SK-N-SH (cell line): ENCODE results near the gene RNF144B. TPM values are rescaled to one million over a fixed set of nuclear protein-coding genes. Genes with fewer than 3 reads are reported as not detected.

Source experiments
- CTCF ChIA-PET: fragments of 300-600, 350-600 bp; formaldehyde crosslinking; extraction: SDS; loops from one replicate; lab custom pipeline; 2021; lab: Yijun Ruan, JAX
- POLR2A ChIA-PET: fragments of 350-600 bp; sonication (Branson Sonifier 250); formaldehyde crosslinking; extraction: SDS; loops from one replicate; lab custom pipeline; 2020; ENCODE audit warnings: antibody characterized with exemption, inconsistent platforms; lab: Yijun Ruan, JAX
- DNase-seq: peaks from one replicate; pipeline ENCODE4 v3.0.0; 2012
- H2AFZ ChIP-seq: fragments of 200-600 bp; sonication (generic); 2 replicates; pipeline ENCODE4 v1.8.1; 2016; ENCODE audit warnings: antibody characterized with exemption, mild to moderate bottlenecking, low read depth
- H3F3A ChIP-seq: fragments of 200-600 bp; sonication (generic); replicated peaks from 2 replicates; pipeline ENCODE3; 2016; ENCODE audit warnings: antibody characterized with exemption, mild to moderate bottlenecking; ENCODE audit not compliant: insufficient read depth
- H3K27ac ChIP-seq, 2 experiments: fragments of 200-500 bp in 1 of 2; fragments of 200-600 bp in 1 of 2; sonication (Bioruptor generic) in 1 of 2; sonication (generic), shearing (Covaris generic) in 1 of 2; 2 replicates each; pipeline versions ENCODE4 v1.5.1 to v1.6.1; 2014 to 2016; ENCODE audit warnings: low read depth in 2 of 2, inconsistent platforms in 1 of 2, low read length in 1 of 2, mild to moderate bottlenecking in 1 of 2, mixed read lengths in 1 of 2
- H3K27me3 ChIP-seq: fragments of 200-600 bp; sonication (generic), shearing (Covaris generic); 2 replicates; pipeline ENCODE4 v1.6.1; 2016; ENCODE audit warnings: mixed run types; ENCODE audit not compliant: insufficient read depth
- H3K36me3 ChIP-seq, 2 experiments: fragments of 200-500 bp in 1 of 2; fragments of 200-600 bp in 1 of 2; sonication (Bioruptor generic) in 1 of 2; sonication (generic) in 1 of 2; replicated peaks in 1 of 2; 2 replicates each; pipeline versions ENCODE3 to v1.5.1; 2014 to 2016; ENCODE audit warnings: low read length in 1 of 2, mild to moderate bottlenecking in 1 of 2; ENCODE audit not compliant: insufficient read depth in 2 of 2, control insufficient read depth in 1 of 2
- H3K4me1 ChIP-seq, 2 experiments: fragments of 200-500 bp in 1 of 2; fragments of 200-600 bp in 1 of 2; sonication (Bioruptor generic) in 1 of 2; sonication (generic), shearing (Covaris generic) in 1 of 2; 2 replicates each; pipeline versions ENCODE4 v1.5.1 to v1.6.1; 2014 to 2016; ENCODE audit warnings: low read depth in 1 of 2, low read length in 1 of 2, mixed run types in 1 of 2; ENCODE audit not compliant: insufficient read depth in 2 of 2, control insufficient read depth in 1 of 2
- H3K4me2 ChIP-seq: fragments of 200-600 bp; sonication (generic), shearing (Covaris generic); 2 replicates; pipeline ENCODE4 v1.6.1; 2017; ENCODE audit warnings: mixed run types
- H3K4me3 ChIP-seq, 2 experiments: fragments of 200-500 bp in 1 of 2; fragments of 200-600 bp in 1 of 2; sonication (Bioruptor generic) in 1 of 2; sonication (generic), shearing (Covaris generic) in 1 of 2; 2 replicates each; pipeline versions ENCODE4 v1.5.1 to v1.8.1; 2014 to 2016; ENCODE audit warnings: low read depth in 2 of 2, inconsistent platforms in 1 of 2, low read length in 1 of 2, mild to moderate bottlenecking in 1 of 2, mixed read lengths in 1 of 2, moderate library complexity in 1 of 2
- H3K79me2 ChIP-seq: fragments of 200-600 bp; sonication (generic); 2 replicates; pipeline ENCODE4 v1.8.1; 2017; ENCODE audit warnings: mild to moderate bottlenecking; ENCODE audit not compliant: insufficient read depth
- H3K9ac ChIP-seq: fragments of 200-600 bp; sonication (generic); 2 replicates; pipeline ENCODE4 v1.6.1; 2017; ENCODE audit warnings: mixed run types
- H3K9me2 ChIP-seq: fragments of 200-600 bp; sonication (generic); 2 replicates; pipeline ENCODE4 v1.6.1; 2017; ENCODE audit warnings: mixed run types
- H3K9me3 ChIP-seq: fragments of 200-600 bp; sonication (generic); 2 replicates; pipeline ENCODE4 v1.6.1; 2017; ENCODE audit warnings: mixed run types, mild to moderate bottlenecking, moderate library complexity
- H4K20me1 ChIP-seq: fragments of 200-600 bp; sonication (generic); 2 replicates; pipeline ENCODE4 v1.6.1; 2017; ENCODE audit warnings: mild to moderate bottlenecking, mixed run types; ENCODE audit not compliant: insufficient read depth
- CHD2 ChIP-seq: fragments of 150-350 bp; IDR thresholded peaks from 2 replicates; pipeline ENCODE4 v1.6.1; 2018; ENCODE audit warnings: low read length; ENCODE audit not compliant: partially characterized antibody
- EZH2phosphoT487 ChIP-seq: fragments of 200-600 bp; sonication (generic); IDR thresholded peaks from 2 replicates; pipeline ENCODE4 v1.6.1; 2017; ENCODE audit warnings: low read depth, mixed run types, mild to moderate bottlenecking, antibody characterized with exemption, moderate library complexity, borderline replicate concordance
- FOSL2 ChIP-seq: IDR thresholded peaks from 2 replicates; pipeline ENCODE4 v1.4.0; 2012; ENCODE audit warnings: low read depth, mild to moderate bottlenecking, moderate library complexity, borderline replicate concordance
- FOXM1 ChIP-seq: IDR thresholded peaks from 2 replicates; pipeline ENCODE4 v1.4.0; 2012; ENCODE audit warnings: low read depth, mild to moderate bottlenecking
- GATA2 ChIP-seq: sonication (generic); formaldehyde crosslinking; IDR thresholded peaks from 2 replicates; pipeline ENCODE4 v1.5.0; 2020; ENCODE audit warnings: mild to moderate bottlenecking, missing genetic modification reagents
- IRF3 ChIP-seq: fragments of 150-350 bp; IDR thresholded peaks from 2 replicates; pipeline ENCODE4 v1.6.1; 2016; ENCODE audit warnings: mild to moderate bottlenecking, low read depth, low read length
- MXI1 ChIP-seq: IDR thresholded peaks from 2 replicates; pipeline ENCODE4 v1.6.1; 2012; ENCODE audit warnings: mild to moderate bottlenecking, low read depth, low read length, improper control_type of control experiment
- NFIC ChIP-seq: IDR thresholded peaks from 2 replicates; pipeline ENCODE4 v1.4.0; 2012; ENCODE audit warnings: borderline replicate concordance
- NRF1 ChIP-seq: IDR thresholded peaks from 2 replicates; pipeline ENCODE4 v1.6.1; 2012; ENCODE audit warnings: low read depth, mild to moderate bottlenecking, low read length
- PBX3 ChIP-seq: IDR thresholded peaks from 2 replicates; pipeline ENCODE4; 2012
- RAD21 ChIP-seq: IDR thresholded peaks from 2 replicates; pipeline ENCODE4 v1.6.1; 2012; ENCODE audit warnings: mild to moderate bottlenecking, low read length
- RCOR1 ChIP-seq: fragments of 150-350 bp; IDR thresholded peaks from 2 replicates; pipeline ENCODE4 v1.6.1; 2017; ENCODE audit warnings: antibody characterized with exemption, low read length
- REST ChIP-seq: IDR thresholded peaks from 2 replicates; pipeline ENCODE4 v1.6.1; 2012; ENCODE audit warnings: mild to moderate bottlenecking, low read depth, low read length, moderate library complexity
- SIN3A ChIP-seq: IDR thresholded peaks from 2 replicates; pipeline ENCODE4 v1.6.1; 2012; ENCODE audit warnings: low read depth, mild to moderate bottlenecking, low read length, moderate library complexity, borderline replicate concordance
- SMC3 ChIP-seq: IDR thresholded peaks from 2 replicates; pipeline ENCODE4 v1.6.1; 2012; ENCODE audit warnings: low read depth, low read length, improper control_type of control experiment
- TCF12 ChIP-seq: IDR thresholded peaks from 2 replicates; pipeline ENCODE4 v1.4.0; 2012
- USF2 ChIP-seq: fragments of 150-350 bp; IDR thresholded peaks from 2 replicates; pipeline ENCODE4 v1.6.1; 2017; ENCODE audit warnings: antibody characterized with exemption, low read length, low read depth, borderline replicate concordance
- ZBTB33 ChIP-seq: IDR thresholded peaks from 2 replicates; pipeline ENCODE4 v1.4.0; 2012; ENCODE audit warnings: low read depth, borderline replicate concordance
- WGBS: methylation state at CpG from one replicate; pipeline ENCODE4 v1.1.6; 2017; ENCODE audit warnings: low lambda C conversion rate; 5-methylcytosine and 5-hydroxymethylcytosine counted together
- polyA plus RNA-seq, 3 experiments: library from polyadenylated mRNA; depleted of rRNA; stranded (reverse); fragments of >200 nt; gene quantifications; 2 replicates each; pipeline ENCODE4 v1.2.3, GENCODE V29; 2012

RNF144B gene
- polyA plus RNA-seq, 1 of the 3 experiments (the other 2 are of a cell fraction) = 1.2 TPM

- no peak for TF ChIP-seq REST
- TF ChIP-seq SMC3 = no peak
- TF ChIP-seq NRF1 = no peak
- no peak for TF ChIP-seq MXI1
- TF ChIP-seq FOXM1 = no peak
- TF ChIP-seq TCF12 = peak; percentile 50
- no peak for TF ChIP-seq RAD21
- no peak for TF ChIP-seq SIN3A
Observed at GRCh38 chr6:18395856-18396197, 8.7 kb downstream of the RNF144B start (continued).

- CTCF ChIA-PET = interaction anchor here (0.9 kb wide), 1 partner anchor 106 kb away, joined by 3 read pairs; no protein-coding TSS in a partner anchor
- WGBS = 49% methylated on average over 6 of the region's 6 CpGs
- no peak overlapping the region for H3K27ac ChIP-seq
- TF ChIP-seq ZBTB33 (no peak), SIN3A (no peak), RCOR1 (no peak), IRF3 (no peak), FOSL2 (no peak), REST (no peak), MXI1 (no peak), USF2 (no peak), NFIC (no peak), CHD2 (no peak), PBX3 (no peak), GATA2 (CRISPR knock-in tag) (no peak), EZH2phosphoT487 (no peak)
Observed at GRCh38 chr6:18397701-18398100, 10.6 kb downstream of the RNF144B start.

More at GRCh38 chr6:18397701-18398100, 10.6 kb downstream of the RNF144B start:
- H3K4me1 ChIP-seq = peaks cover 0 to 27% of the 10 kb centered on the region in 2 experiments; a peak in 2 of 4 replicates
- no peaks in the 10 kb centered on the region for H3K9me2 ChIP-seq
- no peaks in the 10 kb centered on the region for H4K20me1 ChIP-seq
- no peak overlapping the region for H3K9ac ChIP-seq
- no peak overlapping the region for H2AFZ ChIP-seq
- POLR2A ChIA-PET = no interaction called here
- H3K9me3 ChIP-seq = no peaks in the 10 kb centered on the region
- H3K27me3 ChIP-seq = no peaks in the 10 kb centered on the region
- H3K36me3 ChIP-seq = no peaks in the 10 kb centered on the region
- H3K4me3 ChIP-seq = no peak overlapping the region
- H3F3A ChIP-seq = peaks cover 15% of the 10 kb centered on the region
- DNase-seq = no peak
- H3K4me2 ChIP-seq = no peak overlapping the region
- H3K79me2 ChIP-seq = peaks cover 4% of the 10 kb centered on the region; the same call in 1 of the 2 replicates
